ENCODE results near the gene TMCC1. TPM values are rescaled to one million over a fixed set of nuclear protein-coding genes. Genes with fewer than 3 reads are reported as not detected.

The TMCC1 gene
- total RNA-seq, 2 experiments from 2014 or later = 33.3 to 33.8 TPM

DNA sequence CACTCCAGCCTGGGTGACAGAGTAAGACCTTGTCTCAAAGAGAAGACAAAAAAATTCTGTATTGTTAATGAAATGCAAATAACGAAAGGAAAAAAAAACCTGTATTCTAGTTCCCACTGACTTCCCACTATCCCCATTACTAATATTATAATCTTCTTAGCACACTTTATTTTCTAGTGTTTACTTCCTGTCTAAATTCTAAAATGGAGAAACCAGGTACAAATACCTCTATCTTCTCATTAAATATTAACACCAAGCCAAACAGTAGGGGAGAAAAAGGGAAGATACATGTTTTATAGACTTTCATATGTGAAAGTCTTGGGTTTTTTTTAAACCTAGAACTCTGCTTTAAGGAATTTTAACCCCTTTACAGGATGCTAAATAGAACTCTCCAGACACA lies 231.7 kb downstream of the TMCC1 start:
- H3K9me3 Mint-ChIP-seq = no peaks in the 10 kb centered on the region
- Histone ChIP-seq H3K36me3 (ENCODE audit: insufficient read depth, low read length) (no peaks in the 10 kb centered on the region), H3K27ac (ENCODE audit: low read depth in 1 of 2, low read length in 2 of 2) (no peak overlapping the region), H3K4me1 (ENCODE audit: insufficient read depth, low read length) (peaks cover 2% of the 10 kb centered on the region), H3K27me3 (ENCODE audit: control insufficient read depth in 1 of 2, insufficient read depth in 2 of 2, low read length in 2 of 2) (no peaks in the 10 kb centered on the region), H3K4me3 (ENCODE audit: low read length) (no peak overlapping the region), H3K9me3 (ENCODE audit: control insufficient read depth in 1 of 2, insufficient read depth in 1 of 2, low read length in 2 of 2) (no peaks in the 10 kb centered on the region)
- ATAC-seq (ENCODE audit: poor library complexity) (no peak), DNase-seq (no peak)
- ChIA-PET POLR2A (no interaction called here), CTCF (no interaction called here)
- no peaks in the 10 kb centered on the region for H3K27me3 Mint-ChIP-seq
- peaks cover 8% of the 10 kb centered on the region for H3K36me3 Mint-ChIP-seq (ENCODE audit: low read depth)
- TF ChIP-seq, protein P1, sequence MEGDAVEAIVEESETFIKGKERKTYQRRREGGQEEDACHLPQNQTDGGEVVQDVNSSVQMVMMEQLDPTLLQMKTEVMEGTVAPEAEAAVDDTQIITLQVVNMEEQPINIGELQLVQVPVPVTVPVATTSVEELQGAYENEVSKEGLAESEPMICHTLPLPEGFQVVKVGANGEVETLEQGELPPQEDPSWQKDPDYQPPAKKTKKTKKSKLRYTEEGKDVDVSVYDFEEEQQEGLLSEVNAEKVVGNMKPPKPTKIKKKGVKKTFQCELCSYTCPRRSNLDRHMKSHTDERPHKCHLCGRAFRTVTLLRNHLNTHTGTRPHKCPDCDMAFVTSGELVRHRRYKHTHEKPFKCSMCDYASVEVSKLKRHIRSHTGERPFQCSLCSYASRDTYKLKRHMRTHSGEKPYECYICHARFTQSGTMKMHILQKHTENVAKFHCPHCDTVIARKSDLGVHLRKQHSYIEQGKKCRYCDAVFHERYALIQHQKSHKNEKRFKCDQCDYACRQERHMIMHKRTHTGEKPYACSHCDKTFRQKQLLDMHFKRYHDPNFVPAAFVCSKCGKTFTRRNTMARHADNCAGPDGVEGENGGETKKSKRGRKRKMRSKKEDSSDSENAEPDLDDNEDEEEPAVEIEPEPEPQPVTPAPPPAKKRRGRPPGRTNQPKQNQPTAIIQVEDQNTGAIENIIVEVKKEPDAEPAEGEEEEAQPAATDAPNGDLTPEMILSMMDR (IDR thresholded peaks at IDR 0.05) = no peak
- no peak overlapping the region for H3K4me3 Mint-ChIP-seq
- H3K4me1 Mint-ChIP-seq (ENCODE audit: low read depth) = peaks cover 27% of the 10 kb centered on the region
- H3K27ac Mint-ChIP-seq = no peak overlapping the region
- intact Hi-C loops (cut with DNase I, micrococcal nuclease) = no loop called here

GRCh38 chr3:129658110-129658843 lies 235.2 kb downstream of the TMCC1 start:
- peaks cover 21% of the 10 kb centered on the region for H3K36me3 Mint-ChIP-seq (ENCODE audit: low read depth)
- no peak overlapping the region for H3K4me3 ChIP-seq (ENCODE audit: low read length)
- H3K27ac ChIP-seq (ENCODE audit: low read depth in 1 of 2, low read length in 2 of 2) = no peak overlapping the region
- no peak overlapping the region for H3K27ac Mint-ChIP-seq
- peaks cover 6% of the 10 kb centered on the region for H3K36me3 ChIP-seq (ENCODE audit: insufficient read depth, low read length)
- DNase-seq = no peak
- H3K9me3 Mint-ChIP-seq = no peaks in the 10 kb centered on the region
- ChIA-PET POLR2A (no interaction called here), CTCF (interaction anchor here (0.7 kb wide), 1 partner anchor 11 kb away, joined by 4 read pairs; no protein-coding TSS in a partner anchor)
- no peaks in the 10 kb centered on the region for H3K27me3 ChIP-seq (ENCODE audit: control insufficient read depth in 1 of 2, insufficient read depth in 2 of 2, low read length in 2 of 2)
- no peak overlapping the region for H3K4me3 Mint-ChIP-seq
- peaks cover 21% of the 10 kb centered on the region for H3K4me1 Mint-ChIP-seq (ENCODE audit: low read depth)
- ATAC-seq (ENCODE audit: poor library complexity) = no peak
- intact Hi-C loops (cut with DNase I, micrococcal nuclease) = no loop called here
- H3K4me1 ChIP-seq (ENCODE audit: insufficient read depth, low read length) = peaks cover 2% of the 10 kb centered on the region
- TF ChIP-seq, protein P1 (IDR thresholded peaks at IDR 0.05) = no peak
- no peaks in the 10 kb centered on the region for H3K9me3 ChIP-seq (ENCODE audit: control insufficient read depth in 1 of 2, insufficient read depth in 1 of 2, low read length in 2 of 2)
- no peaks in the 10 kb centered on the region for H3K27me3 Mint-ChIP-seq

DNA sequence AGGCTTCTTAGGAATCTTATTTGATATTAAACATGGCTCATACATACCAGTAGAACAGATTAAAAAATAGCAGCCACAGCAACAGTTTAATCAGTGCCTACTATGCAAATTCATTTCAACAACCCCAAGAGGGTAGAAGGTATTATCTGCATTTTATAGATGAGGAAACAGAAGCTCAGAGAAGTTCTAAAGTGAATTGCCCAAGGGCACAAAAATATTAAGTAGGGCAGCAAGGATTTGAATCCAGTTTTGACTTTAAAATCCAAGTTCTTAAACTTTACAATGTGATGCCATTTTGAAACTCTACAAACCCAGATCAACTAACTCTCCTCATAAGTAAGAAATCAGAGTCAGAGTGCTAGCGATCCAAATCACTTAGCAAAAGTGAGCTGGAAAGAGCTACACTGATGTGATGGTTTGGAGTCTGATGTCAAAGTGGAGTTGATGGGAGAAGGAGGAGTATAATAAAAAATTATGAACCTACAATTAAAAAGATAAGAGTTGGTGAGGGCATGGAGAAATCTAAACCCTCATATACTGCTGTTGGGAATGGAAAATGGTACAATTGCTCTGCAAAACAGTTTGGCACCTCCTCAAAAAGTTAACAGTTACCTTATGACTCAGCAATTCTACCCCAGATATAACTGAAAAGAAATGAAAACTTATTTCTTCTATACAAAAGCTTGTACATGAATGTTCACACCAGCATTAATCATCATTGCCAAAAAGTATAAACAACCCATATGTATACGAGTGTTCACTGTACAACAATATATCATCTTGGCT lies 236.1 kb downstream of the TMCC1 start:
- Histone ChIP-seq H3K36me3 (ENCODE audit: insufficient read depth, low read length) (peaks cover 6% of the 10 kb centered on the region), H3K9me3 (ENCODE audit: control insufficient read depth in 1 of 2, insufficient read depth in 1 of 2, low read length in 2 of 2) (no peaks in the 10 kb centered on the region), H3K4me1 (ENCODE audit: insufficient read depth, low read length) (peaks cover 2% of the 10 kb centered on the region), H3K27me3 (ENCODE audit: control insufficient read depth in 1 of 2, insufficient read depth in 2 of 2, low read length in 2 of 2) (no peaks in the 10 kb centered on the region), H3K4me3 (ENCODE audit: low read length) (no peak overlapping the region), H3K27ac (ENCODE audit: low read depth in 1 of 2, low read length in 2 of 2) (no peak overlapping the region)
- CTCF ChIA-PET = no interaction called here
- intact Hi-C loops (cut with DNase I, micrococcal nuclease) = no loop called here
- POLR2A ChIA-PET = no interaction called here
- TF ChIP-seq, protein P1 (IDR thresholded peaks at IDR 0.05) = no peak
- no peak for DNase-seq
- Mint-ChIP-seq H3K4me3 (no peak overlapping the region), H3K9me3 (no peaks in the 10 kb centered on the region), H3K27ac (no peak overlapping the region), H3K4me1 (ENCODE audit: low read depth) (peaks cover 21% of the 10 kb centered on the region), H3K36me3 (ENCODE audit: low read depth) (peaks cover 25% of the 10 kb centered on the region), H3K27me3 (no peaks in the 10 kb centered on the region)
- no peak for ATAC-seq (ENCODE audit: poor library complexity)
